Thymus (tissue), 11 donors: ENCODE measurements around the gene ARPP21. TPM values are rescaled to one million over a fixed set of nuclear protein-coding genes. Genes with fewer than 3 reads are reported as not detected.

Experiments
- DNase-seq, 9 donors: peaks; one replicate each; pipeline ENCODE4 v3.0.0-alpha.2; 2013; ENCODE audit warnings: low spot score in 9 of 9, low read depth in 6 of 9, missing footprints in 1 of 9
- H3K27ac ChIP-seq, 2 donors: one replicate each; pipeline ENCODE4 v1.5.1; 2013; ENCODE audit warnings: control low read depth in 1 of 2, low read depth in 1 of 2, low read length in 1 of 2, mild to moderate bottlenecking in 1 of 2, moderate library complexity in 1 of 2
- H3K27me3 ChIP-seq, 2 donors: one replicate each; pipeline ENCODE4 v1.5.1; 2013; ENCODE audit warnings: low read length in 1 of 2; ENCODE audit not compliant: control insufficient read depth in 2 of 2, insufficient read depth in 1 of 2
- H3K36me3 ChIP-seq, 2 donors: one replicate each; pipeline ENCODE4 v1.5.1; 2013; ENCODE audit warnings: low read length in 1 of 2, mild to moderate bottlenecking in 1 of 2, moderate library complexity in 1 of 2; ENCODE audit not compliant: control insufficient read depth in 2 of 2, insufficient read depth in 2 of 2
- H3K4me1 ChIP-seq, 2 donors: one replicate each; pipeline ENCODE4 v1.5.1; 2013; ENCODE audit warnings: low read length in 2 of 2; ENCODE audit not compliant: control insufficient read depth in 2 of 2, insufficient read depth in 2 of 2
- H3K4me3 ChIP-seq, 2 donors: one replicate each; pipeline ENCODE4 v1.5.1; 2013; ENCODE audit warnings: low read length in 2 of 2, control low read depth in 1 of 2, mild to moderate bottlenecking in 1 of 2
- H3K9me3 ChIP-seq, 2 donors: one replicate each; pipeline ENCODE4 v1.5.1; 2013; ENCODE audit warnings: low read length in 1 of 2, mild to moderate bottlenecking in 1 of 2; ENCODE audit not compliant: control insufficient read depth in 2 of 2, insufficient read depth in 1 of 2
- WGBS: extraction: QIAGEN DNeasy Blood & Tissue Kit; methylation state at CpG from one replicate; pipeline ENCODE4 v1.1.7; 2013; 5-methylcytosine and 5-hydroxymethylcytosine counted together
- polyA plus RNA-seq: library from polyadenylated mRNA; stranded (reverse); fragments of 200-250 nt; gene quantifications from one replicate; pipeline ENCODE4 v1.2.3, GENCODE V29; 2013
- total RNA-seq: library from RNA; stranded (reverse); fragments of 120-200 nt; gene quantifications from one replicate; pipeline ENCODE4 v1.2.4, GENCODE V29; 2013
- donor health status: healthy.

The ARPP21 gene
- total and polyA plus RNA-seq, 2 donors, result 50.8 to 136 TPM

GRCh38 chr3:35675206-35675605 is 35.9 kb downstream of the ARPP21 start:
- 94% methylated on average over 1 of the region's 1 CpG for WGBS
- H3K9me3 ChIP-seq, result no peaks in the 10 kb centered on the region
- H3K36me3 ChIP-seq, result peaks cover 12 to 53% of the 10 kb centered on the region in 2 donors
- DNase-seq, result no peak
- H3K4me1 ChIP-seq, result peaks cover 24 to 38% of the 10 kb centered on the region in 2 donors
- H3K27me3 ChIP-seq, result no peaks in the 10 kb centered on the region
- H3K4me3 ChIP-seq, result no peak overlapping the region
- H3K27ac ChIP-seq, result peak overlapping the region in 1 of 2 donors; percentile 48

- no peak overlapping the region for H3K4me3 ChIP-seq
- 82% methylated on average over 1 of the region's 1 CpG for WGBS
- H3K27ac ChIP-seq, result peak overlapping the region in 1 of 2 donors; percentile 48
- no peaks in the 10 kb centered on the region for H3K27me3 ChIP-seq
- H3K9me3 ChIP-seq, result no peaks in the 10 kb centered on the region
- DNase-seq, result no peak
- H3K4me1 ChIP-seq, result peaks cover 19 to 34% of the 10 kb centered on the region in 2 donors
- H3K36me3 ChIP-seq, result peaks cover 11 to 52% of the 10 kb centered on the region in 2 donors
Measured at GRCh38 chr3:35675621-35676020, 36.3 kb downstream of the ARPP21 start.

GRCh38 chr3:35677797-35678196 is 38.5 kb downstream of the ARPP21 start:
- Histone ChIP-seq H3K4me3 (no peak overlapping the region), H3K4me1 (peaks cover 16 to 22% of the 10 kb centered on the region in 2 donors), H3K27me3 (no peaks in the 10 kb centered on the region), H3K27ac (no peak overlapping the region), H3K36me3 (peaks cover 15 to 55% of the 10 kb centered on the region in 2 donors), H3K9me3 (no peaks in the 10 kb centered on the region)
- WGBS, result 92% methylated on average over 5 of the region's 5 CpGs
- no peak for DNase-seq

- Histone ChIP-seq H3K27ac (peak overlapping the region in 1 of 2 donors; percentile 14), H3K27me3 (no peaks in the 10 kb centered on the region), H3K4me1 (peaks cover 16 to 18% of the 10 kb centered on the region in 2 donors), H3K9me3 (no peaks in the 10 kb centered on the region), H3K4me3 (no peak overlapping the region), H3K36me3 (peaks cover 20 to 57% of the 10 kb centered on the region in 2 donors)
- 92% methylated on average over 7 of the region's 7 CpGs for WGBS
- DNase-seq, result no peak
Measured at GRCh38 chr3:35678643-35679161, 39.4 kb downstream of the ARPP21 start.

- Histone ChIP-seq H3K36me3 (peaks cover 21 to 66% of the 10 kb centered on the region in 2 donors), H3K4me1 (peaks cover 16 to 18% of the 10 kb centered on the region in 2 donors), H3K27me3 (no peaks in the 10 kb centered on the region), H3K27ac (no peak overlapping the region), H3K4me3 (no peak overlapping the region), H3K9me3 (no peaks in the 10 kb centered on the region)
- 96% methylated on average over 14 of the region's 14 CpGs for WGBS
- no peak for DNase-seq
Measured at GRCh38 chr3:35679409-35680080, 40.2 kb downstream of the ARPP21 start.

GRCh38 chr3:35680866-35681650 is 41.7 kb downstream of the ARPP21 start:
- WGBS, result 80% methylated on average over 5 of the region's 5 CpGs

GRCh38 chr3:35685153-35685552 is 45.8 kb downstream of the ARPP21 start:
- H3K27ac ChIP-seq, result no peak overlapping the region
- DNase-seq, result no peak
- no peaks in the 10 kb centered on the region for H3K27me3 ChIP-seq
- H3K9me3 ChIP-seq, result no peaks in the 10 kb centered on the region
- H3K4me3 ChIP-seq, result no peak overlapping the region
- peaks cover 3 to 6% of the 10 kb centered on the region in 2 donors for H3K4me1 ChIP-seq
- WGBS, result 97% methylated on average over 3 of the region's 3 CpGs
- H3K36me3 ChIP-seq, result peaks cover 25 to 84% of the 10 kb centered on the region in 2 donors

More at GRCh38 chr3:35680866-35681650, 41.7 kb downstream of the ARPP21 start:
- no peaks in the 10 kb centered on the region for H3K27me3 ChIP-seq
- H3K9me3 ChIP-seq, result no peaks in the 10 kb centered on the region
- H3K4me3 ChIP-seq, result no peak overlapping the region
- H3K36me3 ChIP-seq, result peaks cover 24 to 73% of the 10 kb centered on the region in 2 donors
- peaks cover 11 to 14% of the 10 kb centered on the region in 2 donors for H3K4me1 ChIP-seq
- DNase-seq, result no peak
- peak overlapping the region in 1 of 2 donors; percentile 15 for H3K27ac ChIP-seq

GRCh38 chr3:35688826-35689225 is 49.5 kb downstream of the ARPP21 start:
- Histone ChIP-seq H3K4me1 (no peaks in the 10 kb centered on the region), H3K36me3 (peaks cover 22 to 87% of the 10 kb centered on the region in 2 donors), H3K27ac (no peak overlapping the region), H3K27me3 (no peaks in the 10 kb centered on the region), H3K4me3 (no peak overlapping the region), H3K9me3 (no peaks in the 10 kb centered on the region)
- WGBS, result 96% methylated on average over 3 of the region's 3 CpGs
- DNase-seq, result no peak

- no peaks in the 10 kb centered on the region for H3K9me3 ChIP-seq
- H3K36me3 ChIP-seq, result peaks cover 22 to 86% of the 10 kb centered on the region in 2 donors
- 81% methylated on average over 4 of the region's 4 CpGs for WGBS
- no peak overlapping the region for H3K4me3 ChIP-seq
- DNase-seq, result no peak
- no peaks in the 10 kb centered on the region for H3K4me1 ChIP-seq
- H3K27ac ChIP-seq, result no peak overlapping the region
- no peaks in the 10 kb centered on the region for H3K27me3 ChIP-seq
Measured at GRCh38 chr3:35690271-35690670, 50.9 kb downstream of the ARPP21 start.
